SHP77 treated with DMSO at 0.1 percent for 48 hours (cell line): ENCODE results near the gene KRT80.

Source experiments
- DNase-seq: peaks from one replicate; lab custom pipeline; 2025; lab: John Stamatoyannopoulos, UW

The KRT80 gene

GRCh38 chr12:52228931-52229330 lies 37.1 kb upstream of the KRT80 start:
- no peak for DNase-seq

GRCh38 chr12:52228366-52228765 lies 36.6 kb upstream of the KRT80 start:
- no peak for DNase-seq

- no peak for DNase-seq
Observed at GRCh38 chr12:52227606-52228166, 35.9 kb upstream of the KRT80 start.

GRCh38 chr12:52226446-52226845 lies 34.6 kb upstream of the KRT80 start:
- no peak for DNase-seq

- no peak for DNase-seq
Observed at GRCh38 chr12:52225752-52226151, 33.9 kb upstream of the KRT80 start.

GRCh38 chr12:52224151-52224550 lies 32.3 kb upstream of the KRT80 start:
- DNase-seq = no peak

GRCh38 chr12:52223406-52224039 lies 31.7 kb upstream of the KRT80 start:
- no peak for DNase-seq

- no peak for DNase-seq
Observed at GRCh38 chr12:52222692-52223091, 30.9 kb upstream of the KRT80 start.

GRCh38 chr12:52221912-52222457 lies 30.2 kb upstream of the KRT80 start:
- no peak for DNase-seq

GRCh38 chr12:52221070-52221781 lies 29.4 kb upstream of the KRT80 start:
- DNase-seq = no peak

- no peak for DNase-seq
Observed at GRCh38 chr12:52220477-52220876, 28.7 kb upstream of the KRT80 start.

GRCh38 chr12:52218001-52218400 lies 26.2 kb upstream of the KRT80 start:
- no peak for DNase-seq

- no peak for DNase-seq
Observed at GRCh38 chr12:52217223-52217622, 25.4 kb upstream of the KRT80 start.

GRCh38 chr12:52216807-52217206 lies 25.0 kb upstream of the KRT80 start:
- DNase-seq = no peak

GRCh38 chr12:52216100-52216499 lies 24.3 kb upstream of the KRT80 start:
- no peak for DNase-seq

- DNase-seq = no peak
Observed at GRCh38 chr12:52215587-52216031, 23.8 kb upstream of the KRT80 start.

GRCh38 chr12:52214421-52214802 lies 22.6 kb upstream of the KRT80 start:
- no peak for DNase-seq

- peak; percentile 61 for DNase-seq
Observed at GRCh38 chr12:52213564-52214420, 22.0 kb upstream of the KRT80 start.

- DNase-seq = no peak
Observed at GRCh38 chr12:52212701-52213563, 21.1 kb upstream of the KRT80 start.

GRCh38 chr12:52211716-52212585 lies 20.1 kb upstream of the KRT80 start:
- DNase-seq = no peak
